Measurements from ENCODE around the gene CFAP126. TPM values are rescaled to one million over a fixed set of nuclear protein-coding genes. Genes with fewer than 3 reads are reported as not detected.
"Not testable (repeated sequence)": the region's sequence is repeated elsewhere in the genome, so short reads cannot be mapped to it uniquely, and the experiment has no call there.

CFAP126 gene
- total and polyA plus RNA-seq, 11 donors, result not detected

GRCh38 chr1:161391611-161392010 lies 23.9 kb upstream of the CFAP126 start:
- Histone ChIP-seq H3K36me3 (no peaks in the 10 kb centered on the region), H3K4me3 (no peak overlapping the region), H3K27ac (no peak overlapping the region), H3K4me1 (peaks cover 0 to 30% (median 7%) of the 10 kb centered on the region in 12 donors), H3K27me3 (no peaks in the 10 kb centered on the region), H3K9me3 (no peaks in the 10 kb centered on the region)
- no peak for DNase-seq
- TF ChIP-seq POLR2A (IDR thresholded peaks at IDR 0.05), result no peak
- TF ChIP-seq CTCF (IDR thresholded peaks at IDR 0.05), result no peak
- intact Hi-C loops (cut with DNase I), result loop anchor here in 1 of 10 donors (10.0 kb wide), 1 partner anchor 353 kb away; the partner anchor contains the start of gene DUSP12
- WGBS, 4 donors, result 95 to 96% (median 96%) methylated on average over 8 of the region's 8 CpGs
- ATAC-seq, result no peak

GRCh38 chr1:161391136-161391535 lies 23.5 kb upstream of the CFAP126 start:
- not testable (repeated sequence) for H3K27ac ChIP-seq, H3K36me3 ChIP-seq, H3K9me3 ChIP-seq, DNase-seq, ATAC-seq, H3K27me3 ChIP-seq
- Histone ChIP-seq H3K4me1 (peaks cover 0 to 34% (median 7%) of the 10 kb centered on the region in 12 donors), H3K4me3 (peak overlapping the region in 4 of 12 donors; percentile 52 to 94 (median 74))
- intact Hi-C loops (cut with DNase I), result loop anchor here in 1 of 10 donors (10.0 kb wide), 1 partner anchor 354 kb away; the partner anchor contains the start of gene DUSP12
- WGBS, 4 donors, result 91 to 94% (median 93%) methylated on average over 7 of the region's 7 CpGs

- no peak for TF ChIP-seq POLR2A (IDR thresholded peaks at IDR 0.05)
- TF ChIP-seq CTCF (IDR thresholded peaks at IDR 0.05), result no peak
- Histone ChIP-seq H3K27me3 (no peaks in the 10 kb centered on the region), H3K27ac (peak overlapping the region in 11 of 12 donors; percentile 68 to 91 (median 86)), H3K36me3 (no peaks in the 10 kb centered on the region), H3K9me3 (no peaks in the 10 kb centered on the region), H3K4me1 (peaks cover 0 to 40% (median 7%) of the 10 kb centered on the region in 12 donors), H3K4me3 (peak overlapping the region; percentile 43 to 94 (median 70))
- no peak for DNase-seq
- WGBS, 4 donors, result 4 to 5% (median 5%) methylated on average over 13 of the region's 13 CpGs
- intact Hi-C loops (cut with DNase I), result loop anchor here in 1 of 10 donors (10.0 kb wide), 1 partner anchor 354 kb away; the partner anchor contains the start of gene DUSP12
- no peak for ATAC-seq
These were observed 22.8 kb upstream of the CFAP126 start for GRCh38 chr1:161390559-161390858.

GRCh38 chr1:161389691-161390558 lies 22.2 kb upstream of the CFAP126 start:
- ATAC-seq (peak; percentile 93 to 97 (median 95)), DNase-seq (peak; percentile 97 to 99 (median 98))
- WGBS, 4 donors, result 1 to 2% (median 1%) methylated on average over 72 to 79 of the region's 79 CpGs
- H3K27ac ChIP-seq, result peak overlapping the region; percentile 43 to 97 (median 90)
- peak overlapping the region; percentile 43 to 94 (median 70) for H3K4me3 ChIP-seq
- H3K36me3 ChIP-seq, result no peaks in the 10 kb centered on the region
- H3K9me3 ChIP-seq, result no peaks in the 10 kb centered on the region
- H3K27me3 ChIP-seq, result no peaks in the 10 kb centered on the region
- TF ChIP-seq CTCF (IDR thresholded peaks at IDR 0.05), result no peak
- TF ChIP-seq POLR2A (IDR thresholded peaks at IDR 0.05), result peak; percentile 83 to 90
- intact Hi-C loops (cut with DNase I), result loop anchor here in 5 of 10 donors (5.0 to 10.0 kb wide), 5 partner anchors 75 to 355 kb away; partner anchors contain the start of genes ADAMTS4 (in 1 of the 5), DUSP12 (in 1 of the 5), SDHC (in 1 of the 5) and TOMM40L (in 1 of the 5)
- peaks cover 0 to 40% (median 7%) of the 10 kb centered on the region in 12 donors for H3K4me1 ChIP-seq

- H3K36me3 ChIP-seq, DNase-seq, H3K27me3 ChIP-seq, ATAC-seq, H3K9me3 ChIP-seq: not testable (repeated sequence)
- Histone ChIP-seq H3K4me1 (peaks cover 0 to 40% (median 7%) of the 10 kb centered on the region in 12 donors), H3K4me3 (peak overlapping the region; percentile 4 to 73 (median 59)), H3K27ac (peak overlapping the region; percentile 43 to 97 (median 88))
- WGBS, 4 donors, result 77 to 80% (median 78%) methylated on average over 16 of the region's 16 CpGs
- intact Hi-C loops (cut with DNase I), result loop anchor here in 4 of 10 donors (5.0 to 10.0 kb wide), 4 partner anchors 74 to 202 kb away; partner anchors contain the start of genes ADAMTS4 (in 1 of the 4), SDHC (in 1 of the 4) and TOMM40L (in 1 of the 4)
These were observed 21.5 kb upstream of the CFAP126 start for GRCh38 chr1:161389158-161389557.

All from heart left ventricle (tissue), 16 donors.